Naive thymus-derived CD8-positive, alpha-beta T cell (primary cell): ENCODE measurements around the gene PLTP. TPM values are rescaled to one million over a fixed set of nuclear protein-coding genes. Genes with fewer than 3 reads are reported as not detected.
"Not testable (repeated sequence)": the region's sequence is repeated elsewhere in the genome, so short reads cannot be mapped to it uniquely, and the experiment has no call there.

Experiments used
- ATAC-seq, 2 donors: fragments of 150-1000 bp; cut with Tn5 transposase in 1 of 2; sonication (Bioruptor Pico), chemical (Tn5 transposase) in 1 of 2; 1 replicate in 1 of 2; 2 replicates in 1 of 2; pipeline ENCODE4 v1.10.0; 2021; ENCODE audit warnings: mild to moderate bottlenecking in 2 of 2, moderate library complexity in 2 of 2
- POLR2A ChIA-PET: fragments of 350-600 bp; sonication (Branson Sonifier 250); formaldehyde crosslinking; loops from one replicate; lab custom pipeline; 2021; ENCODE audit warnings: antibody characterized with exemption; lab: Charles Lee
- DNase-seq, 10 donors: peaks; one replicate each; pipeline versions ENCODE4 v3.0.0 to v3.0.0-alpha.2; 2020 to 2022
- H3K27ac Mint-ChIP-seq, 10 donors: one replicate each; pipeline ENCODE4 v1.8.0; 2020 to 2022; ENCODE audit warnings: mild to moderate bottlenecking in 10 of 10, mixed read lengths in 10 of 10, moderate library complexity in 4 of 10, inconsistent platforms in 1 of 10
- H3K27me3 Mint-ChIP-seq, 5 donors: one replicate each; pipeline ENCODE4 v1.8.0; 2021 to 2022; ENCODE audit warnings: mixed read lengths in 5 of 5
- H3K36me3 Mint-ChIP-seq, 3 donors: one replicate each; pipeline ENCODE4 v1.8.0; 2020 to 2022; ENCODE audit warnings: mixed read lengths in 3 of 3, mild to moderate bottlenecking in 2 of 3, inconsistent platforms in 1 of 3
- H3K4me1 Mint-ChIP-seq, 4 donors: one replicate each; pipeline ENCODE4 v1.8.0; 2021 to 2022; ENCODE audit warnings: mixed read lengths in 4 of 4
- H3K4me3 Mint-ChIP-seq, 10 donors: one replicate each; pipeline ENCODE4 v1.8.0; 2020 to 2022; ENCODE audit warnings: mild to moderate bottlenecking in 10 of 10, mixed read lengths in 10 of 10, moderate library complexity in 6 of 10, inconsistent platforms in 1 of 10
- H3K9me3 Mint-ChIP-seq, 9 donors: one replicate each; pipeline ENCODE4 v1.8.0; 2020 to 2022; ENCODE audit warnings: mixed read lengths in 9 of 9, mild to moderate bottlenecking in 3 of 9, inconsistent platforms in 1 of 9, moderate library complexity in 1 of 9
- polyA plus RNA-seq, 3 donors: library from polyadenylated mRNA; unstranded; fragments of 300-500 nt; fragmentation: Illumina TruSeq; gene quantifications; one replicate each; pipeline ENCODE4 v1.2.3, GENCODE V29; 2021
- total RNA-seq, 8 experiments: library from RNA in 2 of 8; stranded (reverse) in 2 of 8; gene quantifications; one replicate each; pipeline ENCODE4 v1.2.3 and lab custom pipeline; 2021 to 2026

The PLTP gene, protein sequence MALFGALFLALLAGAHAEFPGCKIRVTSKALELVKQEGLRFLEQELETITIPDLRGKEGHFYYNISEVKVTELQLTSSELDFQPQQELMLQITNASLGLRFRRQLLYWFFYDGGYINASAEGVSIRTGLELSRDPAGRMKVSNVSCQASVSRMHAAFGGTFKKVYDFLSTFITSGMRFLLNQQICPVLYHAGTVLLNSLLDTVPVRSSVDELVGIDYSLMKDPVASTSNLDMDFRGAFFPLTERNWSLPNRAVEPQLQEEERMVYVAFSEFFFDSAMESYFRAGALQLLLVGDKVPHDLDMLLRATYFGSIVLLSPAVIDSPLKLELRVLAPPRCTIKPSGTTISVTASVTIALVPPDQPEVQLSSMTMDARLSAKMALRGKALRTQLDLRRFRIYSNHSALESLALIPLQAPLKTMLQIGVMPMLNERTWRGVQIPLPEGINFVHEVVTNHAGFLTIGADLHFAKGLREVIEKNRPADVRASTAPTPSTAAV
- total RNA-seq (under 1 TPM in 1 of 2 experiments, not detected in 1; 0.27 TPM), polyA plus RNA-seq (1 to 10 TPM in 1 of 3 donors, under 1 TPM in 2; 0.18 to 2.2 (median 0.68) TPM), total RNA-seq (lab: John Stamatoyannopoulos, UW) (0 to 3.5 (median 0.46) reads per million in 6 experiments)

DNA sequence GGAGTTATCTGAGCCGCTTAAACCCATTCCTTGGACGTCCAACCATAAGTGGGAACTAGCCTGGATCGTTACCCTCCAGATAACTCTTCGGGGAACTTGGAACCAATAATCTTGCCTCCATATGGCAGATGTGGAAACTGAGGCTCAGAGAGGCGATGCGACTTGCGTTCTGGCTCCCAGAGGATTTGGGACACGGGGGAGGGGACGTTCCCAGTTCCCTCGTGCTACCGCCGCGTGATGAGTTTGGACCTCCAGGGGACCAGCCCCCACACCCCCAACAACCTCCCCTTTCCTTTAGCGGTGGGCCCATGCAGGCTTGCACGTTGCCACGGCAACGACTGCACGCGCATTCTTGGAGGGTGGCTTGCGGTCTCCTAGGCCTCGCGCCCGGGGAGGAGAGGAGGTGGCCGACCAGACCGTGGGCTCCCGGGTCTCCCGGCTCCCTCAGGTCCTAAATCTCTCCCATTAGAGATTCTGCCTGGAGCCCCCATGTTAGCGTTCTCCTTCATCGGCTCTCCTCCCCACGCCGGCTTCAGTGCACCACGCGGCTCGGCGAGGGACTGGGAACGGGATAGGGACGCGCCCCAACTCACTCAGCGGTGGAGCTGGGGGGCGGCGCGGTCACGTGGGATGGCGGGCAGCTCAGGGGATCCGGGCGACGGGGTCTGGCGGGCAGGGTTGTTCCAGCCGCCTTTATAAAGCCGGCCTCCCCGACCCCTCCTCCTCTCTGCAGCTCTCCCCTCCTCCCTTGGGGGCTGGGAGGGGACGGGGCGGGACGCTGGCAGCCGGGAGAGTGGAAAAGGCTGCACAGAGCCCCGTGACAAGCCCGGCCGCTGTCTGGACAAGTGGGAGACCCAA lies at the start of gene PLTP:
Gene PLTP (minus strand): TSS at position 670 of the 858 bp plus-strand sequence. CDS start 703 bp downstream, outside the sequence.
- ATAC-seq = peak; percentile 52 to 56
- H3K4me1 Mint-ChIP-seq = peaks cover 6 to 25% (median 15%) of the 10 kb centered on the region in 4 donors
- H3K4me3 Mint-ChIP-seq = peak within 1 kb of the TSS; percentile 74 to 92 (median 86)
- peak; percentile 22 to 80 (median 53) for DNase-seq
- peak within 1 kb of the TSS; percentile 15 to 85 (median 63) for H3K27ac Mint-ChIP-seq
- POLR2A ChIA-PET = interaction anchor here (0.6 to 4.0 kb wide), 3 partner anchors 12 to 31 kb away, joined by 3 to 31 read pairs (median 3); partner anchors contain the start of genes PCIF1 and ZSWIM1
- peaks cover 5 to 32% (median 14%) of the 10 kb centered on the region in 5 donors for H3K27me3 Mint-ChIP-seq
- no peaks in the 10 kb centered on the region for H3K9me3 Mint-ChIP-seq
- no peaks in the 10 kb centered on the region for H3K36me3 Mint-ChIP-seq

DNA sequence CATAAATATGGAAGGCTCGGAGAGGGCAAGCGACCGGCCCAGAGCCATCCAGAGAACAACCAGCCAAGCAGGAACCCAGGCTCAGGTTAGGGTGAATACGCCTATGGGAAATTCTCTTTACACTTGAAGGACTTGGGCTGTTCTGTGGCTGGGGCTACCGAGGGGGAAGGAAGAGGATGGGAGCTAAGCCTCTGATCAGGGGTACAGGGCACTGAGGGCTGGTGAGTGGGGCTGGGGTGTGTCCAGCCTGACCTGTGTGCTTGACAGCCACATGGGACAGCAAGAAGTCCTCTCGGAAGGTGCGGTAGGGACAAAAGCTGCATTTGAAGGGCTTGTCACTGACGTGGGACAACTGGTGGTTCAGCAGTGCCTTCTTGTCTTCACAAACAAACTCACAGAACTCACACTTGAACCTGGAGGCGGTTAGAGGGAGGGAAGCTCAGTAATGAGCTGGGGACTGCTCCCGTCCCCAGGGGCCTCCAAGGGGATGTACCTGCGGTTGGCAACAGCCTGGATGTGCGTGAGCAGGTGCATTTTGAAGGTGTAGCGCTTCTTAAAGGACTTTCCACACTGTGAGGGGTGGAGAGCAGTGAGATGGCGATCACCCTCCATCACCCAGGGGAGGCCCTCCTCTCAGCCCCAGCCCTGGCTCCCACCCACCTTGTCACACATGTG lies 48.1 kb upstream of the PLTP start:
- Mint-ChIP-seq H3K4me1 (peaks cover 0 to 4% (median under 1%) of the 10 kb centered on the region in 4 donors), H3K36me3 (peaks cover 5 to 86% (median 29%) of the 10 kb centered on the region in 3 donors), H3K4me3 (no peak overlapping the region), H3K27me3 (no peaks in the 10 kb centered on the region), H3K9me3 (no peaks in the 10 kb centered on the region), H3K27ac (peak overlapping the region in 1 of 10 donors; percentile 38)
- ATAC-seq = no peak
- POLR2A ChIA-PET = interaction anchor here (1.0 to 2.9 kb wide), 4 partner anchors 8 to 67 kb away, joined by 3 to 13 read pairs (median 6); no protein-coding TSS in a partner anchor
- DNase-seq = no peak

DNA sequence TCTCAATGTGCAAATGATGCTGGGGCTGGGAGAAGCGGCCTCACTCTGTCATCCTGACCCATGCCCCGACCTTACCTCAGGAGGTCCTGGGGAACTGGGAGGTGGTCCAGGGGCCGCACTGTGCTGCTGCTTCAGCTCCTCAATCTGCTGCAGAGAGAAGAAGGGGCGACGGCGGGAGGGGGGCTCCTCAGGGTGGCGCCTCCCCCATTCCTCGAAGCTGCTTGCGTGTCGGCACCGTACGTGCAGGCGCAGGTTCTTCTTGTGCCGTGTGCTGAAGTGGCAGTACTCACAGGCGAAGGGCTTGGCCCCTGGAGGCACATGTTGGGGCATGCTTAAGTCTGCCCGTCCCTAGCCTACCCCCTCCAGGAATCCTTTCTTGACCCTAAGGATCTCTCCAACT lies 47.2 kb upstream of the PLTP start:
- no peaks in the 10 kb centered on the region for H3K9me3 Mint-ChIP-seq
- POLR2A ChIA-PET = interaction anchor here (1.2 to 2.9 kb wide), 3 partner anchors 10 to 66 kb away, joined by 4 to 13 read pairs (median 9); no protein-coding TSS in a partner anchor
- peaks cover 0 to 4% (median under 1%) of the 10 kb centered on the region in 4 donors for H3K4me1 Mint-ChIP-seq
- ATAC-seq (no peak), DNase-seq (peak in 1 of 10 donors; percentile 60)
- H3K36me3 Mint-ChIP-seq = peaks cover 5 to 82% (median 29%) of the 10 kb centered on the region in 3 donors
- no peak overlapping the region for H3K27ac Mint-ChIP-seq
- H3K27me3 Mint-ChIP-seq = no peaks in the 10 kb centered on the region
- H3K4me3 Mint-ChIP-seq = no peak overlapping the region

DNA sequence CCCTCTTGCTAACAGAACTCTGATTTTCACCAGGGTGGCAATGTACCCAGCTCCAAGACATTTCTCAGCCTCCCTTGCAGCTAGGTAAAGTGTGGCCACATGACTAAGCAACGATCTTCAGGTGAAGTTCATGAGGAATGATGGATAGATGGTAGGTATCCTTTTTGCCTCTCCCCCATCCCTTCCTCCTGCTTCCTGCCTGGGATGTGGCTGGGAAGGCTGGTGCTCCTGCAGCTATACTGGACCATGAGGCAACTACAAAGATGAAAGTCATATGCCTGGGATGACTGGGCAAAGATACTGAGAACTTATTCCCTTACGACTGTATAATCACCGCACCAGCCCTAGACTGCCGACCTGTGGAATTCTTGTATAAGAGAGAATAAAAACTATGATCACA lies 46.6 kb upstream of the PLTP start:
- peak overlapping the region in 2 of 10 donors; percentile 7 to 88 for H3K27ac Mint-ChIP-seq

DNA sequence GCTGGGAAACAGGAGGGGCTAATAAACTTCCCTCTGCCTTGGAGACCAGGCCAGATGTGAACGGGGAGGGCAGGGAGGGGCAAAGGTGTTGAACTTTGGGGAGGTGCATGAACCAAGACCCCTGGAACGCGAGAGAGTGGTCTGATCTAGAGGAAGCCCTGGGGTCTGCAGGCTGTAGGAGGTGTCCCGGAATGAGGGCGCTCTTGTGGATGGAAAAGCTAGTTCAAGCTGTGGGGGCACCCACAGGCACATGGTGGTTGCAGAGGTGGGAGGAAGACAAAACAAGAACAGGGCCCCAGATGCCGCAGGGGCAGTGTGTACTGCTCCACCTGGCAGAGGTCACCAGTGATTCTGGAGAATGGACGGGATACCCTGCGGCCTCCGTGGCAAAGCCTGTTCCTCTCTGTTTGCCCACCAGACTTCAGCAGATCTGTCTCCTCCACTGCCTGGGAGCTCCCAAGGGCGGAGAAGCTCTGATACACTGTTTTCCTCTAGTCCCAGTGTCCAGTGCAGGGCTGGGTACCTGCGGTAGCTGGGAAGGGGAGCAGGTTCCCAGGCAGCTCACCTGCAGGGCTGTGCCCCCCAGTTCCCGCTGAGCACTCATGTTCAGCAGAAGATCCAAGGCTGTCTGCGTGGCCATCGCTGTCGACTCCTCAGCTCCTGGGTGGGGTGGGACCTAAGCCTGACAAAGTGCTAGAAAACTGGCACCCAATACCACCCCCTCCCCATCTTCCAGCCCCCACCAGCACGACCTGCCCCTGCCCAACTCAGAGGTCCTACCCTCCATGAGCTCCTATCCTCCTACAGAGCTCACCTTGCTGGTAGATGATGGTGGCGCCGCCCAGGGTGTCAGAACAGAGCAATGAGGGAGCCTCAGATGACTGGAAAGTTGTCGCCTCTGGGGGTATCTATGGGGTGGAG lies 45.3 kb upstream of the PLTP start:
- Mint-ChIP-seq H3K27me3 (no peaks in the 10 kb centered on the region), H3K4me3 (peak overlapping the region in 1 of 10 donors; percentile 29), H3K36me3 (peaks cover 5 to 73% (median 29%) of the 10 kb centered on the region in 3 donors), H3K27ac (peak overlapping the region in 2 of 10 donors; percentile 40 to 70), H3K4me1 (no peaks in the 10 kb centered on the region), H3K9me3 (no peaks in the 10 kb centered on the region)
- POLR2A ChIA-PET = interaction anchor here (0.8 to 2.9 kb wide), 4 partner anchors 7 to 18 kb away, joined by 4 to 13 read pairs (median 5); no protein-coding TSS in a partner anchor
- ATAC-seq (no peak), DNase-seq (no peak)

More for the DNA sequence above, 46.6 kb upstream of the PLTP start:
- no peaks in the 10 kb centered on the region for H3K27me3 Mint-ChIP-seq
- H3K4me3 Mint-ChIP-seq = no peak overlapping the region
- ATAC-seq (no peak), DNase-seq (no peak)
- no peaks in the 10 kb centered on the region for H3K9me3 Mint-ChIP-seq
- POLR2A ChIA-PET = interaction anchor here (1.2 to 2.9 kb wide), 3 partner anchors 9 to 15 kb away, joined by 4 to 13 read pairs (median 9); no protein-coding TSS in a partner anchor
- H3K4me1 Mint-ChIP-seq = peaks cover 0 to 4% (median under 1%) of the 10 kb centered on the region in 4 donors
- H3K36me3 Mint-ChIP-seq = peaks cover 5 to 80% (median 29%) of the 10 kb centered on the region in 3 donors

DNA sequence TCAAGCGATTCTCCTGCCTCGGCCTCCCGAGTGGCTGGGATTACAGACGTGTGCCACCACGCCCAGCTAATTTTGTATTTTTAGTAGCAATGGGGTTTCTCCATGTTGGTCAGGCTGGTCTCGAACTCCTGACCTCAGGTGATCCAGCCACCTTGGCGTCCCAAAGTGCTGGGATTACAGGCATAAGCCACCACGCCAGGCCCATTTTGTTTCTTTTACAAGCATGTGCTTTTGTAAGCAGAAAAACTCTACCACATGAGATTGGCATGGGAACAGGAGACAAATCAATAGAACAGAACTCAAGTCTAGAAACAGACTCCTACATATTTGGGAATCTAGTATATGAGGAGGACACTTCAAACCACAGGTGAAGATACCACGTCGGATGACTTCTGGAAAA lies 44.4 kb upstream of the PLTP start:
- H3K4me1 Mint-ChIP-seq, H3K4me3 Mint-ChIP-seq, ATAC-seq, H3K27me3 Mint-ChIP-seq, POLR2A ChIA-PET, H3K9me3 Mint-ChIP-seq: not testable (repeated sequence)
- peak overlapping the region in 1 of 10 donors; percentile 27 for H3K27ac Mint-ChIP-seq
- peaks cover 5 to 74% (median 27%) of the 10 kb centered on the region in 3 donors for H3K36me3 Mint-ChIP-seq
- peak in 1 of 10 donors; percentile 55 for DNase-seq

DNA sequence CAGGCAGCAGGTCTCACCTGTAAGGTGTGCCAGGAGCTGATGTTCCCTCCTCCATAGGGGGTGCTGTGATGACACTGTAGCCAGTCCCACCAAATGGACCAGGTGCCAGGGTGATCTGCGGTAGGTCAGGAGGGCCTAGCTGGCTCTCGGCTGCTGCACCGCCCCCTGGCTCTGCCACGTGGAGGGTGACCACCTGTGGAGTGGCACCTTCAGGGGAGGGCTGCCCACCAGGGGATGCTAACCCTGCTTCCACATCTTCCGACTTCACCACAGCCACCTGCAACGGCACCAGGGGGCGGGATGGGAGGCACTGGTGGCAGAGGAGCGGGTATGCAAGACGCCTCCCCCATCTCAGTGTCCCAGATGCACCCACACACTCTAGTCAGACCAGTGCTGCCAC lies 41.7 kb upstream of the PLTP start:
- no peaks in the 10 kb centered on the region for H3K27me3 Mint-ChIP-seq
- H3K4me1 Mint-ChIP-seq = peaks cover 0 to 8% (median under 1%) of the 10 kb centered on the region in 4 donors
- no peaks in the 10 kb centered on the region for H3K9me3 Mint-ChIP-seq
- DNase-seq = no peak
- H3K36me3 Mint-ChIP-seq = peaks cover 3 to 68% (median 8%) of the 10 kb centered on the region in 3 donors
- POLR2A ChIA-PET = interaction anchor here (1.0 to 13.1 kb wide), 4 partner anchors 9 to 120 kb away, joined by 3 to 138 read pairs (median 13); partner anchors contain the start of genes PCIF1, SNX21 and ZNF335
- peak overlapping the region in 5 of 10 donors; percentile 35 to 79 (median 60) for H3K27ac Mint-ChIP-seq
- no peak for ATAC-seq
- no peak overlapping the region for H3K4me3 Mint-ChIP-seq

DNA sequence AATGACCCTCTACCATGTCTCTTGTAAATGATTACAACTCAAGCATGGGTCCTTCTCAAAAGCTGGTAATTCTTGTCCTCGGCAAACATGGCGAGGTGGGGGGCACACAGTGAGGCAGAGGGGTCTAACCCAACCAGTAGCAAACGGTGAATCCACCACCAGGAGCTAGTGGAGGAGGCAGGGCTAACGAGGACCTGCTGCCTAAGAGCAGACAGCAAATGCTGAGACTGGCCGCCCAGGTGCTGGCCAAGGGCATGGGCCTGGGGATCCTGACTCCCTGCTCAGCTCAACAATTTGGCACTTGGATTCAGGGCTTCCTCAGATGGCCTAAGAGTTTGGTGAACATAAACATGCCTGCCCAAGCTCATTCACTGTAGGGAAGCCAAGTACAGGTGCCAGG lies 40.9 kb upstream of the PLTP start:
- Mint-ChIP-seq H3K9me3 (no peaks in the 10 kb centered on the region), H3K27ac (peak overlapping the region in 4 of 10 donors; percentile 5 to 79 (median 48)), H3K36me3 (peaks cover 0 to 66% (median 4%) of the 10 kb centered on the region in 3 donors), H3K4me1 (peaks cover 0 to 8% (median under 1%) of the 10 kb centered on the region in 4 donors), H3K27me3 (no peaks in the 10 kb centered on the region), H3K4me3 (no peak overlapping the region)
- DNase-seq (no peak), ATAC-seq (no peak)
- POLR2A ChIA-PET = interaction anchor here (0.5 to 13.1 kb wide), 5 partner anchors 10 to 119 kb away, joined by 3 to 138 read pairs (median 3); partner anchors contain the start of genes PCIF1, SNX21 and ZNF335

DNA sequence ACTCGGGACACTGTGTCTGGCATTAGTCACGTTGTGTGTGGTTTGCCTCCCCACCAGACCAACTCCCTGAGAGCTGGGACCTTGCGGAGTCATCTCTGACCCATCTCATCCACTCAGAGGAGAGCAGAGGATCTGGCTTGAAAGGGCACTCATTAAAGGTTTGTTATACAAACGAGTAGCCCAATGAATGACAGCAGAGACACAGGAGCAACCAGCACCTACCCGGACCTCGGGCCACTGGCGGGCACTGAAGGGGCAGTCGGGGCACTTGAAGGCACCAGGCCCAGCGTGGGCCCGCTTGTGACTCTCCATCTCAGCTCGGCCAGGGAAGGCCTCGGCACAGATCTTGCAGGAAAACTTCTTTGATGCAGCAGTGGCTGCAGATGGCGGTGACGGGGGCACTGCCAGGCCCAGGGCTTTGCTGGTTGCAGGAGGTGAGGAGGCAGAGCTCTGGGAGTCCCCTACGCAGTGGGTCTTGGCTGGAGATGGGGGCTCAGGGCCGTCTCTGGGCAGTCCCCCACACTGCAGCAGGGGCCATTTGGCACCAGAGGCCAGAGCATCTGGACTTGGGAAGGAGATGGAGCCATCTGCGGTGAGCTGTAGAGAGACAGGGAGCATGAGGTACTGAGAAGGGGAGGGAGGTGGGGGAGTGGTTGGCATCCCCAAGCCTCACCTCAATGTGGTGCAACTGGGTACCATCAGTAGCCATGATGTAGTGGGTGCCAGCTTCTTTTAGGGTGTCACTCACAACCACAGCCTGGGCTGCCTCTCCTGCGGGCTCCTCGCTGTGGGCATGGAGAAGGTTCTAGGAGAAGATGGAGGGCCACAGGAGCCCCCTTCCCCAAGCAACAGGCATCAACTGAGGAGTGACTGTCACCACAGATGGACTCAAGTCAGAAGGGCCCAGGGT lies 40.2 kb upstream of the PLTP start:
- POLR2A ChIA-PET = interaction anchor here (0.5 to 13.1 kb wide), 5 partner anchors 8 to 118 kb away, joined by 3 to 138 read pairs (median 3); partner anchors contain the start of genes PCIF1, SNX21 and ZNF335
- H3K36me3 Mint-ChIP-seq = peaks cover 0 to 65% (median 6%) of the 10 kb centered on the region in 3 donors
- peaks cover 0 to 8% (median under 1%) of the 10 kb centered on the region in 4 donors for H3K4me1 Mint-ChIP-seq
- H3K27me3 Mint-ChIP-seq = no peaks in the 10 kb centered on the region
- ATAC-seq (no peak), DNase-seq (peak in 1 of 10 donors; percentile 60)
- H3K27ac Mint-ChIP-seq = peak overlapping the region in 9 of 10 donors; percentile 3 to 79 (median 49)
- H3K9me3 Mint-ChIP-seq = no peaks in the 10 kb centered on the region
- peak overlapping the region in 1 of 10 donors; percentile 2 for H3K4me3 Mint-ChIP-seq
